Caki2 (cell line): ENCODE results near the gene HEMK1. TPM values are rescaled to one million over a fixed set of nuclear protein-coding genes. Genes with fewer than 3 reads are reported as not detected.
A peak's percentile ranks its signal among the peaks of the same experiment; 100 is the strongest.

Experiments
- DNase-seq: peaks from one replicate; pipeline ENCODE4 v3.0.0-alpha.2; 2015; ENCODE audit warnings: low read depth
- in situ Hi-C: cut with HindIII; loops from 2 replicates; pipeline ENCODE4 v1.10.0; 2016; ENCODE audit warnings: low sequenced_read_pairs, low pct_unique_long_range_greater_than_20kb, mixed read lengths
- total RNA-seq: library from RNA; depleted of rRNA; stranded (reverse); fragments of >200 nt; shearing (Covaris generic); gene quantifications from 2 replicates; pipeline ENCODE4 v1.2.3, GENCODE V29; 2014; ENCODE audit warnings: low replicate concordance; rRNA removed

HEMK1 gene, protein sequence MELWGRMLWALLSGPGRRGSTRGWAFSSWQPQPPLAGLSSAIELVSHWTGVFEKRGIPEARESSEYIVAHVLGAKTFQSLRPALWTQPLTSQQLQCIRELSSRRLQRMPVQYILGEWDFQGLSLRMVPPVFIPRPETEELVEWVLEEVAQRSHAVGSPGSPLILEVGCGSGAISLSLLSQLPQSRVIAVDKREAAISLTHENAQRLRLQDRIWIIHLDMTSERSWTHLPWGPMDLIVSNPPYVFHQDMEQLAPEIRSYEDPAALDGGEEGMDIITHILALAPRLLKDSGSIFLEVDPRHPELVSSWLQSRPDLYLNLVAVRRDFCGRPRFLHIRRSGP
- 13.2 and 25.6 TPM in 2 replicates for total RNA-seq

DNA sequence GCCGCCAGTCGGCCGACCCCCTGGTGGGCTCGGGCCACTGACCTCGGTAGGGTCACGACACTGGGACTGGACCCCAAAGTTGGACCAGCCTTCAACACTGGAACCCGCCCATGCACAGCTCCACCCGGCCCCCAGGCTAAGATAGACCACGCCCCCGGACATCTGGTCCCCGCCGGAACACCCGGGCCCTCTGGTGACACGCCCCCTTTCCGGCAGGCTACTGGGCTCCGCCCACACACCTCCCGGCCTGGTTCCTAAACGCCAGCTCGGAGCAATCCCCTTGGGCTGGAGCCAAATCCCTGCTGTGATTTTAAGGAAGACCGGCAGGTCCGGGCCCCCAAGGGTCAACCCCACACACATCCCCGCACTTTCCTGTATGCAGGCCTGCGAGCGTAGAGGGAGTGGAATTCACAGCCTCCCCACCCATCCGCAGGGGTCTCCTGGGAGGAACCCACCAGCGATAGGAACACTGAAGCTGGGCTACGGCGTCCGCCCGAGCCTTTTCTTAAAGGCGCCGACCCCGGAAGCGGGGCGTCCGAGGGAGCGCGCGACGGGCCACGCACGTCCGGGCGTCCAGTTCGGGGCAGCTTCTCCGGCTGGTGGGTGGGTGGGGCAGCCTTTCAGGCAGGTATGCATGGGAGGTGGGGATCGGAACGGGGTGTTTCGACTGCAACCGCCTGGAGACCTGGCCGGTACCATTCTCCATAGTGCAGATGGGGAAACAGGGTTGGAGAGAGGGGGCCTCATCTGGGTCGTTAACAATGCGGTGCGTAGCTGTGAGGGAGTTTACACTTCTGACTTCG is at the start of gene HEMK1:
HEMK1 (plus strand) TSS at position 576 of the 803 bp plus-strand sequence. CDS start 1,583 bp downstream, outside the sequence.
- DNase-seq, result peak; percentile 88
- in situ Hi-C loops, result no loop called here

DNA sequence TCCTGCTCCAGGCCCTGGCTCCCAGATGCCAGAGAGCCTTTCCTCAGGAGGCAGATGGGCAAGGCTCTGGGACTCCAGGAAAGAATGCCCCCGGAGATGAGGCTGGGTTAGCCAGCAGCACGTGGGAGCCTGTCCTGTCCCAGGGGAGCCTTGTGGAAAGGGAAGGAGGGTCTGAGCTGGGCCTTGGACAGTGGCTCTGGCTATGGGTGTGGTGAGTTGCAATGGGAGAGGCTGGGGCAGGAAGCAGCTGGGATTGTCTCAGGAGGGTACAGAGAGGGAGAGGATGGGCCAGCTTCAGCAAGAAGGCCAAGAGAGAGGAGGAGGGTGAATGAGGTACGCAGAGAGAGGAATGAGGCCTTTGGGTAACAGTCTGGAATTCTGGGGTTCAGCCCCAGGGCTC is 48.5 kb upstream of the HEMK1 start:
- in situ Hi-C loops, result no loop called here

DNA sequence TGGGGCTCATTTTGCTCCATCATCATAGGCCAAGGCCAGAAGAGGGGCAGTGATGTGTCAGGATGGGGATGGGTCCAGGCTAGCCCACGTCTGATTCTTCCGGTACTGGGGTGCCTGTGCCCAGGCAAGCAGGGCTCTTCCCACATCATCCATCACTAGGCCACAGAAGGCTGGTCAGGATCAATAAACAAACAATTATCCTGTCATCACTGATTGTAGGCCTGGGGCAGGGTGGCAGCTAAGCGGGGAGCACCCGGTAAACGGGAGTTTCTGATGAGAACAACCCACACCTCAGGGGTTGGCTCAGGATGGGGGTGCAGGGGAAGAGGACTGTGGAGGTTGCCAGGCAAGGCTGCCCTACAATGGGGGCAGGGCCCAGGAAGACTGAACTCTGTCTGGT is 47.8 kb upstream of the HEMK1 start:
- DNase-seq, result no peak
- in situ Hi-C loops, result no loop called here

More for the DNA sequence above, 48.5 kb upstream of the HEMK1 start:
- no peak for DNase-seq

DNA sequence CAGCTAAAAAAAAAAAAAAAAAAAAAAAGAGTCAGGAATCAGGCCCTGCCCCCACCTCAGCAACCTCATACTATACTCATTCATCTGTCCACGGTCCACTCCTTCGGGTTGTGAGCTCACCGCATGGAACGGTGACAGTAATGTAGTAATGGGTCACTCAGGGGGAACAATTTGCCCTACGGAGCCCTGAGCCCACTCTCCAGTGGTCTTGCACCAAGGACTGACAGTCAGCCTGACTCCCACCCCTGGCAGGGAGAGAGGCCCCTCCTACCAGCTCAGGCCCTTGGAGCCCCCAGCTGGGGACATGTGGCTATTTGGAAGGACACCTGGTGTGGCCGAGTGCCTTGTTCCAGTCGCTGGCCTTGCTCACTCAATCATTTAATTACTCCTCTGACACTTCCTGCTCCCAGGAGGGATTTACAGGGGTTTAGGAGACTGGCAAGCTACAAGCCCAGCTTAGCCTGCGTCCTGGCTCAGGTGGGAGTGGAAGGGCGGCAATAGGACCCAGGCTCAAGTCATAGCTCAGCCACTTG is 46.0 kb upstream of the HEMK1 start:
- in situ Hi-C loops, result no loop called here
- DNase-seq, result peak; percentile 71

DNA sequence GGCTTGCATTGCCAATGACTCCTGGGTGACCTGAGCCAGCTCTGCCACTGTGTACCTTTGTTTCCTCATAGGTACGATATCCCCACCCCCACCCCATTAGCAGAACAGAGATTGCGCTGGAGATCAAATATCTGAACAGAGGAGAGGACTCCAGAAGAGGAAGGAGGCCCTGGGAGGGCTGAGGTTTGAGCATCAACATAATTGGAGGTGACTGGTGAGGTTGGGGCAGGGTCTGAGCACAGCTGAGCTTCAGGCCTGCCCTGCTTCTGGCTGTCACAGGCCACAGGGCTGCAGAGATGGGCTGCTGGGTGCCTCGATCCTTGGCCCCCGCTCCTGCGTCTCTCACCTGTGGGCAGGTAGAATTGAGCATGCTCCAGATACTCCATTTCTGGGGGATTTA is 44.6 kb upstream of the HEMK1 start:
- in situ Hi-C loops, result no loop called here
- no peak for DNase-seq

DNA sequence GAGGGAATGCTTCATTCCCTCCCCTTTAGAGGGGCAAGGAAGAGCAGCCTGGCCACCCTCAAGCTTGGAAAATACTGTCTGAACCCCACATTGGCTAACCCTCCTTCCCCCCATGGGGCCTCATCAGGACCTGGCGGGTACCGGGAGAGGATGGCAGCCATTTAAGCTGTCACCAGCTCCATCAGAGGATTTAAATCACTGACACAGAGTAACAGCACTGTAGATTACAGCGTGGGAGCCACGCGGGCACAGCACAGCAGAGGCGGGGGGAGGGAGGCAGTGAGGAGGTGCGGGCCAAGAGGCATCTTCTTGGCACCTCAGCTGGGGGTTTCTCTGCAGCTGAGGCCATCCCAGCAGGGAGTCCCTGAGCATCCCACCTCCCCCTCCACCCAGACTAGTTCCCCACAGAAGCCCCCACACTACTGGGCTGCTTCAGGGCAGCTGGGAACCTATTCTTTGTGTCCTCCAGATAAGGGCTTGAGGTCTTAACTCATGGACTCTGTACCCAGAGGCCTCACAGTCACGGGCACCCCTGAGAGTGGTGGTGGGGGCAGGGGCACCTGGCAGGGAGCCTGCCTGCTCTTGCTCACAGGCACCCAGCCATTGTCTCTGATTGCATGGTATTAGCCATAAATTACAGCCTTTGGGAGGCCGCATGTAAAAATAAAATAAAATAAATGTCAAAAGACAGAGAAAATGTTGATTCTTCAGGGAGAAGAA is 44.0 kb upstream of the HEMK1 start:
- in situ Hi-C loops, result no loop called here
- DNase-seq, result no peak

DNA sequence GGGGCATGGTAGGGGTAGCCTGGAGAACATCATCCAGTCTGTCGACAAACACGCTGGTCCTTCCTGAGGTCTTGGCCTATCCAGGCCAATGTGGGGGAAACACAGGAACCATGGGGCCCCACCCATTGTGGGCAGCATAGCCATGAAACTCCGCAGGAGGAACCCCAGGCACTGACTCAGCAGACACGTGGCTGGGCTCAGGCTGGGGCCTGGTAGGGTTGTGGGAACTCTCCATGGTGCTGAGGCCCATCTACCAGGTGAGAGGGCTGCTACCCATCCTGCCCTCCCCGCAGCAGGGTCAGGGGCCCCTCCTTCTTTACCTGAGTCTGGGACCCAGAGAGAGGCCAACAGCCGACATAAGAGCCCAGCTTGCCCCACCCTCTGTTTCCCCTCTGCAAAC is 43.3 kb upstream of the HEMK1 start:
- peak; percentile 66 for DNase-seq
- in situ Hi-C loops, result no loop called here

DNA sequence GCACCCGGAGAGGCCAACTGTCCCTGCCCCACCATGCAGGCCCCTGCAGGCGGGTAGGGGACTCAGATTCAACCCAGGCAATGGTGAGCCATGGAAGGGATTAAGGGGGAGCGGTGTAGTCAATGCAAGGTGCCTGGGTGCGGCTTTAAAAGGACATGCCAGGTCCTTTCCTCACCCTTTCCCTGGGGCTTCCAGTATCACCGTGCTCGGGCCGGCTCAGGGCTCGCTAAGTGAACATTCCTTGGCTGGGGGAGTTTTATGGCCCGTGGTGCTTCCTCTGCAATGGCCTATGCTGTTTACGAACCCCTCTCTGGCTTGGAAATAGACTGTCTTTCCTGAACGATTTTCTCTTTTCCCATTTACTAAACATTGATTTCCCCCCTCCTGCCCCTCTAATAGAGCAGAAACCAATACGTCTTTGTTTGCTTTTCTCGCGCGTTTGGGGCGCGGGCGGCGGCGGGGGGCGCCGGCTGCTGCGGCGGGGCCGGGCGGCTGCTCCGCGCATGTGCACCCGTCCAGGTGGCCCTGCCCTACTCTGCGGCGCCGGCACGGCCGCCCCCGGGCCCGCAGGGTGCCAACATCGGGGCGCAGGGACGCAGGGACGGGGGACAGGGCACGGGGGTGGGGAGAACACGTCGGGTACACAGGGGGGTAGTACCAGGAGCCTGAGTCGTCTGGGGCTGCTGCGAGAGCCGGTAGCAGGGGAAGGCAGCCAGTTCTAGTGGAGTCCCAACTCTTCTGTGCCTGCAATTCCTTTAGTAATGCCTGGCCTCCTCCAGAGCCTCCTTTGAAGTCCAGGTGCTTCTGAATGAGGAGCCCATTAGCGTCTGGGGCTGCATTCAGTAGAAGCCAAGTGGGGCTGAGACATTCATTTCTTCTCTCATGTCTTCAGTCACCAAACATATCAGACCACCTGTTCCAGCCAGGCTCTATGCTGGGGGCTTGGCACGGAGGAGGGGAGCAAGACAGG is 39.0 kb upstream of the HEMK1 start:
- in situ Hi-C loops, result no loop called here
- no peak for DNase-seq

DNA sequence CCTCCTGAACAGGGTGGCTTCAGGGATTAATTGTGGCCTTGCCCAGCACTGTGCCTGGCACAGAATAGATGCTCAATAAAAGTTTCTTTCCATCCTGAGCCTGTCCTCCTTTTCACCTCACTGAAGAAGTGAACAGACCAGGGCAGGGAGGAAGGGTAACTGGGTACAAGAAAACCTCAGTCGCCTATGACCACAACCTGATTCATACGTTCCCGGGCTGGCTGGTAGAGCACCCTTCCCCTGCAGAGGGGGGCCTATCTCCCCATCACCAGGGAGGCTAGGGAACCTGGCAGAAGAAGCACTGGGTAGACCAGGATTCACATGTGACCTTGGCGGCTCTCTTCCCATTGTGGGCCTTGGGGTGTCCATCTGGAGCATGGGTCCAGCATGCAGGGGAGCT is 38.1 kb upstream of the HEMK1 start:
- in situ Hi-C loops, result no loop called here
- DNase-seq, result no peak

DNA sequence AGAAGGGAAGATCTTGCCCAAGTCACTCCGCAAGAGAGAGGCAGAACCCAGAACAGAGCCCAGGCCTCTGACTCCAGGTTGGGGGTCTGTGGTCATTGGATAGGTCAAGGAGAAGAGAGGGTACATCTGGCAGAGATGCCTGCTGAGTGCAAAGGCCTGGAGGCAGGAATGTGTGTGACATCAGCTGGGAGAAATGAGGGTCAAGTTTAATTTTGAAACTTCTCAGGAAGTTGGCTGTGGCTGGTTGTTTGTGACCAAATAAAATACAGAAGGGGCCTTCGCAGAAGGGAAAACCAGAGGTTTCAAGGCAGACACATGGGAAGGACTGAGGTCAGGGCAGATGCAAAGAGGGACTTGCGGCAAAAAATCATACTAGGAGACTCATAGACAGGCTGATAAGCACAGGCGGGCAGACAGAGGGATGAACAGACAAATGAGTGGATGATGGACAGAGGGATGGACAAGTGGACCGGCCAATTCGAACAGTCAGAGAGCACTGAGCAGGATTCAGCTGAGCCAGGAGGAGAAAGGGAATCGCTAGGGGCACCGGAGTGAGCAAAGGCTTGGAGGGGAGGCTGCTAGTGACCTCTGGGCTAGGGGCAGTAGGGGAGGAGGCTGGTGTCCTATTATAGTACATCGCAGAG is 37.1 kb upstream of the HEMK1 start:
- in situ Hi-C loops, result no loop called here
- DNase-seq, result no peak

DNA sequence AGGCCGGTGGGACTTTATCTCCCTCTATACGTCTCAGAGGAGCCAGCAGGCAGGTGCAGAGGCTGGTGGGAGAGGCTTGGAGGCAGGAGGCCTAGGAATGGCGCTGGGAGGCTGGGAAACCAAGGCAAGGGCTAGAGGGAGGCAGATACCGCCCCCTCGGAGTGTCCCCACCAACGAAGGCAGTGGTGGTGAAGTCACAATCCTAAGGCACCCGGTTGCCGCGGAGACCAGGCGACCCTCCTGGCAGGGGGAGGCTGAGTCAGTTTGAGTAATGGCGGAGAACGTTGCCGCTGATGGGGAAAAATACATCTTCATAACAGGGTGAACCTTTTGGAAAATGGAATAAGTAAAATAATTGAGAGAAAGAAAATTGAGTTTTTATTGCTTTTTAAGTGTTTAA is 36.0 kb upstream of the HEMK1 start:
- in situ Hi-C loops, result no loop called here
- no peak for DNase-seq

DNA sequence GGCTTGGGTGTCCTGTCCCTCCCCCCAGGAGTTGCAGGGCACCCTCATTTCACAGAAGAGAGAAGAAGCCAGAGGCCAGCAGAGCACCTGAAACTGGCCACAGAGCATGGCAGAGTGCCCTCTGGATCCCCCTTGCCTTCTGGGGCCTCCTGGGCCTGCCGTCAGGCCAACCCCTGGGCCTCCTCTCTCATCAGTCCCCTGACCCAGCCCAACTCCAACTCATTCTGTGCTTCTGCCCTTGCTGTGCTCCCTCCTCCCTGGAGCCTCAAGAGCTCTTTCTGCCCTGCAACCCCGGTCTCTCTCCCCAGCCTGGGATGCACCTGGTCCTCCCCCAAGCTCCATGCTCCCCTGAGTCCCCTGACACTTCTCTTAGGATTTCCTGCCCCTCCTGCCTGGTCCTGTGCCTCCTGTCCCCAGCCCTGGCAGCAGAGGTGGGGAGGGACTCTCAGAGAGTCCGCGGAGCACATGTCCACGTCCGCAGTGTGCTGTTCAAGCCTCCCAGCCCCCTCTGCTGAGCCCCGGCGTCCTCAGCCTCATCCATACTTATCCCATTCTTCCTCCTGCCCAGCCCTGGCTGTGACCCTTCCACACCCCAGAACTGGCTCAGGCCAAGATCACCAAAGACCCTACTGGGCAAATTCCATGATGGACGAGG is 35.4 kb upstream of the HEMK1 start:
- in situ Hi-C loops, result no loop called here
- no peak for DNase-seq

DNA sequence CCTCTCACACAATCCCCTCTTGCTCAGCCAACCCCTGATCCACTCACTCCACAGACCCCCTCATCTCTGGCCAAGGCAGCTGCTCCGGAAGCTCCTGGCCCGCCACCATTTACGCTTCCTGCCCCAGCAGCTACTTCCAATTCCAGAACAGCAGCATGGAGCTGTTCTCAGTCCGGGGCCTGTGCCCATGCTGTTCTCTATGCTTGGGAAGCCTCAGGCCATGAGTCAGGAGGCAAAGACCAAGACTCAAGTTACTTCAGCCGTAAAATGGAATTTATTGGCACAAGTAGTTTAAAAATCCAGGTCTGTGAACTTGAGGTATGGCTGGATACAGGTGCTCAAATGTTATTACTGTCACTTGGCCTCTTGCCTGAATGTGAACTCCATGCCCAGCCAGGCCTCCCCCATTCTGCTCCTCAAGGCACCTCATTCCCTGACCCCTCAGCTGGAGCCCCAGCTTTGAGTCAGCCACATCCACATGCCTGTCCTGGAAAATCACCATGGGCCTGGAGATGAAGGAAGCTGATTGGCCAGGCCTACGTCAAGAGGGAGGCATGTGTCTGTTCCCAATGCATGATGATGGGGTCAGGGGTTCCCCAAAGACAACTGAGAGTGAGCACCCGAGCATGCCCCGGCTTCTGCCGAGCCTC is 34.5 kb upstream of the HEMK1 start:
- no peak for DNase-seq
- in situ Hi-C loops, result no loop called here

DNA sequence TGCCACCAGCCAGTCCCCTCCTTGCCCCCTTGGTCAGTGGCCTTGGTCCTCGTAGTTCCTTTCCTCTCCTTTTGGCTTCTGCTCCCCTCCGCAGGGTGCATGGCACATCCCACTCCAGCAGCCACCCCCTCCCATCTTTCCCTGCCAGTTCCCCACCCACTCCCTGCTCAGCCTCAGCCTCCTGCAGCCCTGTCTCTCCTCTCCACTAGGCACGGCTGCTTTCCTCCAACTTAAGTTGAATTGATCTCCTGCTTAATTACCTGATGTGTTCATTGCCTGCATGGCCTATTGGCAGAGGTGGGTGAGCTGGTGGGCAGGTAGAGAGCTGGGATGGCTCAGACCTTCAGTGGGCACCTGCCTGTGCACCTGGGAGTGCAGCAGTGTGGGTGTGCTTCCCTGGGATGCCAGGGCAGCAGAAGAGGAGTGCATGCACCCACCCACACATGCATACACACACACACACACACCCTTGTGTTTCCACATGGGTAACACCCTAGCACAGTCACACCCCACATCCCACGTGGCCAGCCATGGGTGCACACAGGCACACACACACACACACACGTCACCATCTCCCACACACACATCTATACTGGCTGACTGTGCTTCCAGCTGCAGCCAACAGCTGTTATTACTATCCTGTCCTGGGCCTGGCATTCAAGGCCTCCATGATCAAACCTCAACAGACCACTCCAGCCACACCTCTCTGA is 32.7 kb upstream of the HEMK1 start:
- in situ Hi-C loops, result no loop called here
- DNase-seq, result no peak

DNA sequence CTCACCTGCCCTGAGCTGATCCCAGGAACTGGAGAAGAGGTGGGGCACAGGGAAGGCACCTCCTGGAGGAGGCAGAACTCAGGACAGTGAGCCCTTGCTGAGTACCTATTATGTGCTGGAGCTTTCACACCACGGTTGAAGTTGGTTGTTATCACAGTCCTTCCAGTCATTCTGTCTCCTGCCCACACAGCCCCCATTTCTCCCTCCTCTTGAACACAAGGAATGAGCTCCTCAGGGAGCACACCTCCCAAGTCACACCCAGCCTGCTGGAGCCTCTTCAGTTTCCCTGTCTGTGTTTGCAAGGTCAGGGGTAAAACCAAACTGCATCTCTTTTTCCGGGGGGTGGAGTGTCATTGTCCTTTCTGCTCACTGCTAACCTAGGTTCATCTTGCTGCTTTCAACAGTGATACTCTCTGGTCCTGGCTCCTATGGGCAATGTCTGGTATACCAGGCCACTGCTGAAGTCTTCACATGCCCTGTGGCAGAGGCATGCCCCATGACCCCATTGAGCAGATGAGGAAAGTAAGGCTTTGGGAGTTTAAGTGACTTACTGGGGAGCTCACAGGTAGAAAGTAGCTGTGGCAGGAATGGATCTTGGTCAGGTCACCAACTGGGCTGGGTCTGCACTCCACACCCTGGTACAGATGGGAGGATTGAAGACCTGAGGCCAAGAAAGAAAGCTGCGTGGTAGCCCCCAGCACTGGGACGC is 31.7 kb upstream of the HEMK1 start:
- DNase-seq, result no peak
- in situ Hi-C loops, result no loop called here
